K562 (cell line): ENCODE results near the gene NUP188. TPM values are rescaled to one million over a fixed set of nuclear protein-coding genes. Genes with fewer than 3 reads are reported as not detected.

Source experiments
- AFF4 ChIP-seq: sonication (generic); formaldehyde crosslinking; IDR thresholded peaks from 2 replicates; pipeline ENCODE4 v1.8.0; 2023; ENCODE audit warnings: mild to moderate bottlenecking, missing genetic modification reagents
- CREB1 ChIP-seq, 2 experiments: sonication (generic) in 1 of 2; formaldehyde crosslinking in 1 of 2; IDR thresholded peaks; 2 replicates each; pipeline versions ENCODE4 v1.6.1 to v1.8.0; 2012 to 2022; ENCODE audit warnings: inconsistent platforms in 1 of 2, mild to moderate bottlenecking in 1 of 2, missing genetic modification reagents in 1 of 2, moderate library complexity in 1 of 2
- E2F3 ChIP-seq: fragments of 250-450 bp; sonication (Bioruptor Pico); IDR thresholded peaks from 2 replicates; pipeline ENCODE4 v1.4.0; 2020; ENCODE audit warnings: mild to moderate bottlenecking
- ESRRA ChIP-seq: fragments of 450-650 bp; IDR thresholded peaks from 2 replicates; pipeline ENCODE4 v1.6.1; 2014; ENCODE audit warnings: low read depth, mild to moderate bottlenecking, moderate library complexity, borderline replicate concordance
- HDAC3 ChIP-seq: fragments of 450-650 bp; IDR thresholded peaks from 2 replicates; pipeline ENCODE4 v1.6.1; 2018; ENCODE audit warnings: borderline replicate concordance, mild to moderate bottlenecking, moderate library complexity; ENCODE audit not compliant: partially characterized antibody
- JUND ChIP-seq, 2 experiments: IDR thresholded peaks; 2 replicates in 1 of 2; 3 replicates in 1 of 2; pipeline ENCODE4 v1.6.1; 2011; ENCODE audit warnings: borderline replicate concordance in 2 of 2, low read depth in 2 of 2, low read length in 2 of 2, improper control_type of control experiment in 1 of 2, missing biosample characterization in 1 of 2, missing genetic modification characterization in 1 of 2, missing genetic modification reagents in 1 of 2
- NFE2 ChIP-seq: IDR thresholded peaks from 2 replicates; pipeline ENCODE4 v1.6.1; 2014; ENCODE audit warnings: antibody characterized with exemption, low read depth
- NONO ChIP-seq, 2 experiments: fragments of 200-400 bp in 1 of 2; fragments of 450-650 bp in 1 of 2; formaldehyde crosslinking in 1 of 2; IDR thresholded peaks; 2 replicates each; pipeline ENCODE4 v1.6.1; 2017; ENCODE audit warnings: low read depth in 2 of 2, mild to moderate bottlenecking in 2 of 2, moderate library complexity in 2 of 2, low read length in 1 of 2
- NR1H2 ChIP-seq: sonication (generic); formaldehyde crosslinking; IDR thresholded peaks from 2 replicates; pipeline ENCODE4 v1.4.0; 2020; ENCODE audit warnings: mild to moderate bottlenecking, missing genetic modification reagents
- RAD51 ChIP-seq: fragments of 450-650 bp; IDR thresholded peaks from 2 replicates; pipeline ENCODE4 v1.7.1; 2016; ENCODE audit warnings: low read depth, mild to moderate bottlenecking, borderline replicate concordance
- RBM34 ChIP-seq: fragments of 200-400 bp; formaldehyde crosslinking; IDR thresholded peaks from 2 replicates; pipeline ENCODE4 v1.6.1; 2018; ENCODE audit warnings: low read length, borderline replicate concordance; ENCODE audit not compliant: insufficient read depth
- SAP30 ChIP-seq: fragments of 200-600 bp; sonication (generic); IDR thresholded peaks from 2 replicates; pipeline ENCODE4 v1.6.1; 2012; ENCODE audit warnings: borderline replicate concordance, low read depth, mild to moderate bottlenecking, moderate library complexity, low read length, control low read depth, inconsistent platforms; ENCODE audit not compliant: insufficient read depth, poor library complexity, severe bottlenecking
- SNIP1 ChIP-seq: fragments of 450-650 bp; IDR thresholded peaks from 2 replicates; pipeline ENCODE4 v1.7.1; 2017; ENCODE audit warnings: low read depth, mild to moderate bottlenecking
- SOX6 ChIP-seq: fragments of 450-650 bp; IDR thresholded peaks from 2 replicates; pipeline ENCODE4 v1.6.1; 2014; ENCODE audit warnings: mild to moderate bottlenecking
- ZBTB17 ChIP-seq: fragments of 450-650 bp; formaldehyde crosslinking; IDR thresholded peaks from 2 replicates; pipeline ENCODE4 v1.4.0; 2020; ENCODE audit warnings: mild to moderate bottlenecking
- ZEB2 ChIP-seq: fragments of 450-650 bp; IDR thresholded peaks from 2 replicates; pipeline ENCODE4 v1.6.1; 2016
- ZNF232 ChIP-seq: sonication (generic); formaldehyde crosslinking; IDR thresholded peaks from 2 replicates; pipeline ENCODE4 v1.8.0; 2022; ENCODE audit warnings: mild to moderate bottlenecking, missing genetic modification reagents
- ZNF384 ChIP-seq: IDR thresholded peaks from 2 replicates; pipeline ENCODE4 v1.6.1; 2012; ENCODE audit warnings: low read depth, low read length, improper control_type of control experiment
- ZNF644 ChIP-seq: fragments of 200-800 bp; sonication (Bioruptor generic); IDR thresholded peaks from 2 replicates; pipeline ENCODE4 v1.6.1; 2016; ENCODE audit warnings: low read depth, missing genetic modification characterization, missing compliant biosample characterization
- ZNF655 ChIP-seq: fragments of 250-450 bp; sonication (Bioruptor Pico); IDR thresholded peaks from 2 replicates; pipeline ENCODE4 v1.5.0; 2021
- polyA plus RNA-seq, 8 experiments: library from polyadenylated mRNA; depleted of rRNA in 4 of 8; stranded (reverse) in 5 of 8; unstranded in 3 of 8; fragments of >200 nt; fragmentation: Nextera tagmentation in 2 of 8; fragmentation: Illumina TruSeq in 1 of 8; extraction: Ambion mirVana in 2 of 8; extraction: Trizol in 1 of 8; gene quantifications; 2 replicates each; pipeline versions ENCODE4 v1.2.1 to v1.2.3, GENCODE V29; 2011 to 2014; ENCODE audit warnings: inconsistent platforms in 1 of 8, missing spikeins in 1 of 8
- total RNA-seq, 7 experiments: library from RNA; depleted of rRNA in 6 of 7; stranded (reverse); fragments of >200 nt in 6 of 7; fragmentation: Illumina TruSeq in 2 of 7; extraction: Trizol in 2 of 7; gene quantifications; 2 replicates each; pipeline versions ENCODE4 v1.2.1 to v1.2.3, GENCODE V29; 2011 to 2021; ENCODE audit warnings: low replicate concordance in 1 of 7
- TF ChIP-seq, protein P1 (sequence below): fragments of 450-650 bp; formaldehyde crosslinking; IDR thresholded peaks from 2 replicates; pipeline ENCODE4 v1.4.0; 2020; ENCODE audit warnings: mild to moderate bottlenecking, mixed read lengths

Gene NUP188
- total and polyA plus RNA-seq, 9 of the 15 experiments (the other 6 are each of a cell fraction or from before 2014, with no cell fraction given) = 11.7 to 135 (median 70.6) TPM

- TF ChIP-seq, protein P1, sequence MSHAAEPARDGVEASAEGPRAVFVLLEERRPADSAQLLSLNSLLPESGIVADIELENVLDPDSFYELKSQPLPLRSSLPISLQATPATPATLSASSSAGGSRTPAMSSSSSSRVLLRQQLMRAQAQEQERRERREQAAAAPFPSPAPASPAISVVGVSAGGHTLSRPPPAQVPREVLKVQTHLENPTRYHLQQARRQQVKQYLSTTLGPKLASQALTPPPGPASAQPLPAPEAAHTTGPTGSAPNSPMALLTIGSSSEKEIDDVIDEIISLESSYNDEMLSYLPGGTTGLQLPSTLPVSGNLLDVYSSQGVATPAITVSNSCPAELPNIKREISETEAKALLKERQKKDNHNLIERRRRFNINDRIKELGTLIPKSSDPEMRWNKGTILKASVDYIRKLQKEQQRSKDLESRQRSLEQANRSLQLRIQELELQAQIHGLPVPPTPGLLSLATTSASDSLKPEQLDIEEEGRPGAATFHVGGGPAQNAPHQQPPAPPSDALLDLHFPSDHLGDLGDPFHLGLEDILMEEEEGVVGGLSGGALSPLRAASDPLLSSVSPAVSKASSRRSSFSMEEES (CRISPR knock-in tag) = no peak
- TF ChIP-seq NFE2 (no peak), NR1H2 (CRISPR knock-in tag) (no peak), ZNF232 (CRISPR knock-in tag) (no peak), SOX6 (no peak), JUND (IDR thresholded peaks at IDR 0.05; ENCODE audit: borderline replicate concordance, low read depth, low read length) (peak; percentile 43; the same call in 1 of the 2 replicates), JUND (tag; IDR thresholded peaks at IDR 0.05; ENCODE audit: borderline replicate concordance, low read depth, low read length) (no peak), ZBTB17 (no peak), AFF4 (CRISPR knock-in tag) (no peak), SNIP1 (no peak), ZNF644 (tag) (no peak), SAP30 (no peak), RAD51 (no peak), ZNF655 (CRISPR knock-in tag) (no peak), ZEB2 (no peak), RBM34 (no peak), ESRRA (peak; percentile 55; the same call in 1 of the 2 replicates), NONO (IDR thresholded peaks at IDR 0.05; ENCODE audit: low read depth in 2 of 2, low read length in 1 of 2) (no peak), ZNF384 (no peak), E2F3 (CRISPR knock-in tag) (no peak), CREB1 (IDR thresholded peaks at IDR 0.05) (no peak), CREB1 (CRISPR knock-in tag; IDR thresholded peaks at IDR 0.05) (no peak), HDAC3 (no peak)
Measured at GRCh38 chr9:129006328-129007034, 59.0 kb downstream of the NUP188 start (continued).
